Measurements from ENCODE around the gene ADARB1.

ADARB1 gene

GRCh38 chr21:45227735-45228134 is 153.4 kb downstream of the ADARB1 start:
- Histone ChIP-seq H3K27me3 (no peaks in the 10 kb centered on the region), H3K4me3 (ENCODE audit: low read depth, low read length) (no peak overlapping the region), H3K36me3 (no peaks in the 10 kb centered on the region), H3K4me1 (no peaks in the 10 kb centered on the region), H3K9me3 (no peaks in the 10 kb centered on the region)
- no peak for TF ChIP-seq CTCF (IDR thresholded peaks at IDR 0.05; ENCODE audit: low read depth, low read length)
- DNase-seq: no peak

- Histone ChIP-seq H3K4me3 (ENCODE audit: low read depth, low read length) (no peak overlapping the region), H3K9me3 (no peaks in the 10 kb centered on the region), H3K4me1 (no peaks in the 10 kb centered on the region), H3K36me3 (no peaks in the 10 kb centered on the region), H3K27me3 (no peaks in the 10 kb centered on the region)
- no peak for TF ChIP-seq CTCF (IDR thresholded peaks at IDR 0.05; ENCODE audit: low read depth, low read length)
- no peak for DNase-seq
Observed at GRCh38 chr21:45228171-45228641, 153.8 kb downstream of the ADARB1 start.

- Histone ChIP-seq H3K4me3 (ENCODE audit: low read depth, low read length) (no peak overlapping the region), H3K9me3 (no peaks in the 10 kb centered on the region), H3K27me3 (no peaks in the 10 kb centered on the region), H3K36me3 (no peaks in the 10 kb centered on the region), H3K4me1 (no peaks in the 10 kb centered on the region)
- DNase-seq: no peak
- TF ChIP-seq CTCF (IDR thresholded peaks at IDR 0.05; ENCODE audit: low read depth, low read length): no peak
Observed at GRCh38 chr21:45228656-45229240, 154.4 kb downstream of the ADARB1 start.

- Histone ChIP-seq H3K9me3 (no peaks in the 10 kb centered on the region), H3K27me3 (no peaks in the 10 kb centered on the region)
- TF ChIP-seq CTCF (IDR thresholded peaks at IDR 0.05; ENCODE audit: low read depth, low read length): no peak
Observed at GRCh38 chr21:45231705-45232104, 157.3 kb downstream of the ADARB1 start.

GRCh38 chr21:45234127-45234526 is 159.7 kb downstream of the ADARB1 start:
- H3K9me3 ChIP-seq: no peaks in the 10 kb centered on the region
- no peak for TF ChIP-seq CTCF (IDR thresholded peaks at IDR 0.05; ENCODE audit: low read depth, low read length)
- no peaks in the 10 kb centered on the region for H3K27me3 ChIP-seq

More at GRCh38 chr21:45231705-45232104, 157.3 kb downstream of the ADARB1 start:
- DNase-seq: no peak
- H3K36me3 ChIP-seq: no peaks in the 10 kb centered on the region
- no peaks in the 10 kb centered on the region for H3K4me1 ChIP-seq
- H3K4me3 ChIP-seq (ENCODE audit: low read depth, low read length): no peak overlapping the region

GRCh38 chr21:45234965-45235364 is 160.6 kb downstream of the ADARB1 start:
- H3K9me3 ChIP-seq: no peaks in the 10 kb centered on the region
- no peak for DNase-seq
- H3K27me3 ChIP-seq: no peaks in the 10 kb centered on the region
- H3K4me3 ChIP-seq (ENCODE audit: low read depth, low read length): no peak overlapping the region
- no peak for TF ChIP-seq CTCF (IDR thresholded peaks at IDR 0.05; ENCODE audit: low read depth, low read length)
- no peaks in the 10 kb centered on the region for H3K4me1 ChIP-seq
- no peaks in the 10 kb centered on the region for H3K36me3 ChIP-seq

More at GRCh38 chr21:45234127-45234526, 159.7 kb downstream of the ADARB1 start:
- DNase-seq: no peak
- no peak overlapping the region for H3K4me3 ChIP-seq (ENCODE audit: low read depth, low read length)
- H3K4me1 ChIP-seq: no peaks in the 10 kb centered on the region
- no peaks in the 10 kb centered on the region for H3K36me3 ChIP-seq

Measured in BE2C (cell line).